OCI-LY1 (cell line): ENCODE results near the gene LNPK.

ENCODE experiments used
- H2AFZ ChIP-seq: fragments of 200-600 bp; sonication (generic), shearing (Covaris generic); 2 replicates; pipeline ENCODE4 v1.6.0; 2014; ENCODE audit warnings: antibody characterized with exemption, mild to moderate bottlenecking, low read length
- H3F3A ChIP-seq: fragments of 200-600 bp; sonication (generic), shearing (Covaris generic); 2 replicates; pipeline ENCODE4 v1.6.0; 2014; ENCODE audit warnings: mild to moderate bottlenecking, antibody characterized with exemption, low read length, moderate library complexity; ENCODE audit not compliant: insufficient read depth
- H3K27ac ChIP-seq: fragments of 200-600 bp; sonication (generic); 2 replicates; pipeline ENCODE4 v1.5.1; 2014; ENCODE audit warnings: low read length, mixed run types, mild to moderate bottlenecking, low read depth; ENCODE audit not compliant: poor library complexity, severe bottlenecking
- H3K27me3 ChIP-seq: fragments of 200-600 bp; sonication (generic); 2 replicates; pipeline ENCODE4 v1.6.0; 2014; ENCODE audit warnings: antibody characterized with exemption, mild to moderate bottlenecking, low read length, moderate library complexity; ENCODE audit not compliant: insufficient read depth
- H3K36me3 ChIP-seq: fragments of 200-600 bp; sonication (generic); 2 replicates; pipeline ENCODE4 v1.6.1; 2014; ENCODE audit warnings: mild to moderate bottlenecking, antibody characterized with exemption, low read length, moderate library complexity, mixed read lengths; ENCODE audit not compliant: insufficient read depth
- H3K4me1 ChIP-seq: fragments of 200-600 bp; sonication (generic); 2 replicates; pipeline ENCODE4 v1.5.1; 2014; ENCODE audit warnings: mild to moderate bottlenecking, low read length, moderate library complexity; ENCODE audit not compliant: insufficient read depth, severe bottlenecking
- H3K4me2 ChIP-seq: fragments of 200-600 bp; sonication (generic), shearing (Covaris generic); 2 replicates; pipeline ENCODE4 v1.6.1; 2014; ENCODE audit warnings: low read length
- H3K4me3 ChIP-seq: fragments of 200-600 bp; sonication (generic); 2 replicates; pipeline ENCODE4 v1.5.1; 2014; ENCODE audit warnings: low read length, low read depth, mild to moderate bottlenecking, mixed read lengths; ENCODE audit not compliant: poor library complexity, severe bottlenecking
- H3K79me2 ChIP-seq: fragments of 200-600 bp; shearing (Covaris generic); 2 replicates; pipeline ENCODE4 v1.6.1; 2016; ENCODE audit warnings: mixed run types, low read length, mixed read lengths; ENCODE audit not compliant: insufficient read depth
- H3K9ac ChIP-seq: fragments of 200-600 bp; sonication (generic), shearing (Covaris generic); 2 replicates; pipeline ENCODE4 v1.6.1; 2014; ENCODE audit warnings: mild to moderate bottlenecking, low read length, mixed read lengths
- H3K9me2 ChIP-seq: fragments of 200-600 bp; sonication (generic), shearing (Covaris generic); 2 replicates; pipeline ENCODE4 v1.6.1; 2014; ENCODE audit warnings: low read depth, mild to moderate bottlenecking, low read length, mixed read lengths
- H3K9me3 ChIP-seq: fragments of 200-600 bp; shearing (Covaris generic); 2 replicates; pipeline ENCODE4 v1.6.1; 2014; ENCODE audit warnings: low read length, mixed read lengths
- H4K20me1 ChIP-seq: fragments of 200-600 bp; sonication (generic), shearing (Covaris generic); 2 replicates; pipeline ENCODE4 v1.6.0; 2016; ENCODE audit warnings: mild to moderate bottlenecking, low read length; ENCODE audit not compliant: insufficient read depth
- EZH2 ChIP-seq: fragments of 200-600 bp; sonication (generic), shearing (Covaris generic); IDR thresholded peaks from 2 replicates; pipeline ENCODE4 v1.8.0; 2017; ENCODE audit warnings: borderline replicate concordance, mixed run types, mild to moderate bottlenecking, antibody characterized with exemption, low read length, moderate library complexity, mixed read lengths
- TF ChIP-seq, protein P1 (sequence below): fragments of 200-600 bp; sonication (generic), shearing (Covaris generic); IDR thresholded peaks from 2 replicates; pipeline ENCODE4 v1.5.1; 2017; ENCODE audit warnings: mild to moderate bottlenecking, antibody characterized with exemption, low read length, moderate library complexity, mixed read lengths

Gene LNPK

GRCh38 chr2:175948191-175948590 lies 53.9 kb downstream of the LNPK start:
- H3K27me3 ChIP-seq = no peaks in the 10 kb centered on the region
- no peak overlapping the region for H2AFZ ChIP-seq

GRCh38 chr2:175947073-175947472 lies 55.0 kb downstream of the LNPK start:
- no peaks in the 10 kb centered on the region for H4K20me1 ChIP-seq
- peaks cover 2% of the 10 kb centered on the region; the same call in 1 of the 2 replicates for H3K9me3 ChIP-seq
- H3K27me3 ChIP-seq = no peaks in the 10 kb centered on the region
- no peaks in the 10 kb centered on the region for H3F3A ChIP-seq
- no peak overlapping the region for H3K4me3 ChIP-seq
- no peaks in the 10 kb centered on the region for H3K4me1 ChIP-seq
- no peaks in the 10 kb centered on the region for H3K79me2 ChIP-seq
- H3K9me2 ChIP-seq = no peaks in the 10 kb centered on the region
- TF ChIP-seq EZH2 = no peak
- TF ChIP-seq, protein P1, sequence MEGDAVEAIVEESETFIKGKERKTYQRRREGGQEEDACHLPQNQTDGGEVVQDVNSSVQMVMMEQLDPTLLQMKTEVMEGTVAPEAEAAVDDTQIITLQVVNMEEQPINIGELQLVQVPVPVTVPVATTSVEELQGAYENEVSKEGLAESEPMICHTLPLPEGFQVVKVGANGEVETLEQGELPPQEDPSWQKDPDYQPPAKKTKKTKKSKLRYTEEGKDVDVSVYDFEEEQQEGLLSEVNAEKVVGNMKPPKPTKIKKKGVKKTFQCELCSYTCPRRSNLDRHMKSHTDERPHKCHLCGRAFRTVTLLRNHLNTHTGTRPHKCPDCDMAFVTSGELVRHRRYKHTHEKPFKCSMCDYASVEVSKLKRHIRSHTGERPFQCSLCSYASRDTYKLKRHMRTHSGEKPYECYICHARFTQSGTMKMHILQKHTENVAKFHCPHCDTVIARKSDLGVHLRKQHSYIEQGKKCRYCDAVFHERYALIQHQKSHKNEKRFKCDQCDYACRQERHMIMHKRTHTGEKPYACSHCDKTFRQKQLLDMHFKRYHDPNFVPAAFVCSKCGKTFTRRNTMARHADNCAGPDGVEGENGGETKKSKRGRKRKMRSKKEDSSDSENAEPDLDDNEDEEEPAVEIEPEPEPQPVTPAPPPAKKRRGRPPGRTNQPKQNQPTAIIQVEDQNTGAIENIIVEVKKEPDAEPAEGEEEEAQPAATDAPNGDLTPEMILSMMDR = no peak
- H3K9ac ChIP-seq = no peak overlapping the region
- no peak overlapping the region for H2AFZ ChIP-seq
- peaks cover 25% of the 10 kb centered on the region for H3K36me3 ChIP-seq
- no peak overlapping the region for H3K4me2 ChIP-seq
- no peak overlapping the region for H3K27ac ChIP-seq

More at GRCh38 chr2:175948191-175948590, 53.9 kb downstream of the LNPK start:
- Histone ChIP-seq H3K4me3 (no peak overlapping the region), H3K36me3 (peaks cover 16% of the 10 kb centered on the region; the same call in 1 of the 2 replicates), H3K4me2 (no peak overlapping the region), H3F3A (no peaks in the 10 kb centered on the region), H4K20me1 (no peaks in the 10 kb centered on the region), H3K27ac (no peak overlapping the region), H3K79me2 (no peaks in the 10 kb centered on the region), H3K9me3 (no peaks in the 10 kb centered on the region), H3K9me2 (no peaks in the 10 kb centered on the region), H3K9ac (no peak overlapping the region), H3K4me1 (no peaks in the 10 kb centered on the region)
- no peak for TF ChIP-seq EZH2
- TF ChIP-seq, protein P1 = no peak

DNA sequence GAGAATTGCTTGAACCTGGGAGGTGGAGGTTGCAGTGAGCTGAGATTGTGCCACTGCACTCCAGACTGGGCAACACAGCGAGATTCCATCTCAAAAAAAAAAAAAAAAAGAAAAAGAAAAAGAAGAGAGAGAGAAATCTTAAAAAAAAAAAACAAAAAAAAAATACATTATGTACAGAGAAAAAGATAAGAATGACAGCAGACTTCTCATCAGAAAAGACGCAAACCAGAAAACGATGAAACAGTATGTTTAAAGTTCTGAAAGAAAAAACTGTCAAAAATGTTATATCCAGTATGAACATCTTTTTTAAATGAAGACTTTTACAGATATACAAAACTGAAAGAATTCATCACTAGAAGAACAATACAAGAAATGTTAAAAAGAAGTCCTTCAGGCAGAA lies 60.4 kb downstream of the LNPK start:
- TF ChIP-seq, protein P1 = no peak
- TF ChIP-seq EZH2 = no peak
- Histone ChIP-seq H3K36me3 (peaks cover 34% of the 10 kb centered on the region), H3K9me3 (peaks cover 2% of the 10 kb centered on the region; the same call in 1 of the 2 replicates), H3K9ac (no peak overlapping the region), H3K9me2 (no peaks in the 10 kb centered on the region), H2AFZ (no peak overlapping the region), H3K27ac (no peak overlapping the region), H3K4me3 (no peak overlapping the region), H3F3A (no peaks in the 10 kb centered on the region), H3K4me2 (no peak overlapping the region), H3K79me2 (no peaks in the 10 kb centered on the region), H3K27me3 (no peaks in the 10 kb centered on the region), H4K20me1 (no peaks in the 10 kb centered on the region), H3K4me1 (no peaks in the 10 kb centered on the region)
